ENCODE results near the gene CHID1. TPM values are rescaled to one million over a fixed set of nuclear protein-coding genes. Genes with fewer than 3 reads are reported as not detected.

CHID1 gene
- total and polyA plus RNA-seq, 9 of the 15 experiments (the other 6 are each of a cell fraction or from before 2014, with no cell fraction given) = 15.1 to 108 (median 39.8) TPM

- TF ChIP-seq THAP12 (CRISPR knock-in tag; IDR thresholded peaks at IDR 0.05) (no peak), CCNT2 (IDR thresholded peaks at IDR 0.05; ENCODE audit: borderline replicate concordance, extremely low read depth, insufficient read length, low read depth, low read length) (peak; percentile 60), L3MBTL2 (IDR thresholded peaks at IDR 0.05) (no peak), BRF1 (IDR thresholded peaks at IDR 0.05; ENCODE audit: borderline replicate concordance, extremely low read depth, insufficient read length) (no peak), MAFF (IDR thresholded peaks at IDR 0.05; ENCODE audit: low read length) (no peak), ZNF274 (IDR thresholded peaks at IDR 0.05; ENCODE audit: borderline replicate concordance, low read depth, low read length) (no peak), ZKSCAN8 (CRISPR knock-in tag; IDR thresholded peaks at IDR 0.05) (no peak), ZBTB40 (IDR thresholded peaks at IDR 0.05) (peak; percentile 94), ZBTB40 (CRISPR knock-in tag; IDR thresholded peaks at IDR 0.05) (no peak), GABPB1 (CRISPR knock-in tag; IDR thresholded peaks at IDR 0.05) (peak; percentile 92), SRSF9 (IDR thresholded peaks at IDR 0.05; ENCODE audit: borderline replicate concordance, low read depth, low read length) (no peak), NRF1 (conservative IDR thresholded peaks at IDR 0.05 in 1 of 2, IDR thresholded peaks at IDR 0.05 in 1 of 2) (peak; percentile 74 to 80; a peak in 2 of 4 replicates), NKRF (IDR thresholded peaks at IDR 0.05; ENCODE audit: borderline replicate concordance) (peak; percentile 94), ASH1L (IDR thresholded peaks at IDR 0.05; ENCODE audit: borderline replicate concordance, low read depth, partially characterized antibody) (no peak), ETV5 (CRISPR knock-in tag; IDR thresholded peaks at IDR 0.05; ENCODE audit: low read depth) (peak; percentile 40; the same call in 1 of the 2 replicates), ZNF583 (CRISPR knock-in tag; IDR thresholded peaks at IDR 0.05) (no peak)
These were observed at the start of gene CHID1 (continued) for GRCh38 chr11:910589-911030.
